ENCODE data around the gene DET1. TPM values are rescaled to one million over a fixed set of nuclear protein-coding genes. Genes with fewer than 3 reads are reported as not detected.

The DET1 gene
- total RNA-seq, 2 donors from 2014 or later, result 4.4 to 4.8 TPM

DNA sequence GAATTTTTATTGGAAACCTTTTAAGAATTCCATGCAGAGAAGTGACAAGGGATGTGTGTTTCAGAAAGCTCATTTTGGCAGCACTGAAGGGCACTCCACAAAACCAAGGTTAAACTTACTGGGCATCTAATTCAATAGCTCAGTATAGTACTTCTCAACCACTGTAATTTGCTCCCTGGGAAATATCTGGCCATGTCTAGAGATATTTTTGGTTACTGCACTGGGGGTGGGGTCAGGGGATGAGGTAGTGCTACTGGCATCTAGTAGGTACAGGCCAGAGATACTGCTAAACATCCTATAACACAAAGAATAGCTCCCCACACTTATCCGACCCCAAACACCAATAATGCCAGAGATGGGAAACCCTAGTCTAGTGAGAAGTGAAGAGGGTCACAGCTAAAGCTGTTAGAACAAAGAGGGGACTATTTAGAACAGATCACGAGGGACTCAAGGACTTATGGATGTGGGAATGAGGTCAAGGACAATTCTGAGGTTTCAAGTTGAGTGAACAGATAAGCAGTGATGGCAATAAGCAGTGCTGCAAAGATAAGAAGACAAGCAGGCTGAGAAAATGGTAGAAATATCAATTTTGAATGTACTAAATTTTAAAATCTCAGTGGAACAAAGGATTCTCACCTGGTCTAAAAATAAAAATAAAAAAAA, 82.5 kb downstream of the DET1 start:
- TF ChIP-seq, protein P1, sequence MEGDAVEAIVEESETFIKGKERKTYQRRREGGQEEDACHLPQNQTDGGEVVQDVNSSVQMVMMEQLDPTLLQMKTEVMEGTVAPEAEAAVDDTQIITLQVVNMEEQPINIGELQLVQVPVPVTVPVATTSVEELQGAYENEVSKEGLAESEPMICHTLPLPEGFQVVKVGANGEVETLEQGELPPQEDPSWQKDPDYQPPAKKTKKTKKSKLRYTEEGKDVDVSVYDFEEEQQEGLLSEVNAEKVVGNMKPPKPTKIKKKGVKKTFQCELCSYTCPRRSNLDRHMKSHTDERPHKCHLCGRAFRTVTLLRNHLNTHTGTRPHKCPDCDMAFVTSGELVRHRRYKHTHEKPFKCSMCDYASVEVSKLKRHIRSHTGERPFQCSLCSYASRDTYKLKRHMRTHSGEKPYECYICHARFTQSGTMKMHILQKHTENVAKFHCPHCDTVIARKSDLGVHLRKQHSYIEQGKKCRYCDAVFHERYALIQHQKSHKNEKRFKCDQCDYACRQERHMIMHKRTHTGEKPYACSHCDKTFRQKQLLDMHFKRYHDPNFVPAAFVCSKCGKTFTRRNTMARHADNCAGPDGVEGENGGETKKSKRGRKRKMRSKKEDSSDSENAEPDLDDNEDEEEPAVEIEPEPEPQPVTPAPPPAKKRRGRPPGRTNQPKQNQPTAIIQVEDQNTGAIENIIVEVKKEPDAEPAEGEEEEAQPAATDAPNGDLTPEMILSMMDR (conservative IDR thresholded peaks at IDR 0.05), result no peak
- Mint-ChIP-seq H3K9me3 (no peaks in the 10 kb centered on the region), H3K4me1 (peaks cover 13% of the 10 kb centered on the region), H3K4me3 (no peak overlapping the region), H3K36me3 (ENCODE audit: low read depth) (peaks cover 27% of the 10 kb centered on the region), H3K27ac (no peak overlapping the region), H3K27me3 (ENCODE audit: insufficient read depth) (no peaks in the 10 kb centered on the region)
- no peak for DNase-seq
- H3K9ac ChIP-seq (ENCODE audit: extremely low read depth, low read length, poor library complexity, severe bottlenecking), result no peak overlapping the region
- no peak overlapping the region for H3K4me3 ChIP-seq (ENCODE audit: low read length)
- no peaks in the 10 kb centered on the region for H3K9me3 ChIP-seq (ENCODE audit: control insufficient read depth, low read length)
- WGBS, 2 experiments (ENCODE audit: insufficient coverage in 1 of 2, insufficient read length in 1 of 2), result 92 to 94% methylated on average over 1 of the region's 2 CpGs
- peaks cover 51% of the 10 kb centered on the region for H3K36me3 ChIP-seq (ENCODE audit: control insufficient read depth, insufficient read depth, low read length)
- no peaks in the 10 kb centered on the region for H3K4me1 ChIP-seq (ENCODE audit: control insufficient read depth, insufficient read depth, low read length)
- no peaks in the 10 kb centered on the region for H3K27me3 ChIP-seq (ENCODE audit: control insufficient read depth, insufficient read depth, low read length, poor library complexity, severe bottlenecking)
- H3K27ac ChIP-seq (ENCODE audit: low read depth, low read length), result no peak overlapping the region

Other genes starting within 250 kb of the DET1 start
- gene MRPL46, start 79.3 kb downstream of the DET1 start, total RNA-seq, result 10 to 100 TPM; 24.5 TPM
- gene MRPS11, start 79.0 kb downstream of the DET1 start, total RNA-seq, result 10 to 100 TPM; 44.8 to 49.0 TPM
- 10 to 100 TPM; 64.7 to 76.4 TPM for gene AEN, start 74.7 kb upstream of the DET1 start, total RNA-seq
- 10 to 100 TPM in 1 of 2 donors, 1 to 10 TPM in 1; 9.3 to 11.4 TPM for gene ISG20, start 92.3 kb upstream of the DET1 start, total RNA-seq